Measurements from ENCODE around the gene BTLA.
A peak's percentile ranks its signal among the peaks of the same experiment; 100 is the strongest.
"Not testable (repeated sequence)": the region's sequence is repeated elsewhere in the genome, so short reads cannot be mapped to it uniquely, and the experiment has no call there.

BTLA gene

DNA sequence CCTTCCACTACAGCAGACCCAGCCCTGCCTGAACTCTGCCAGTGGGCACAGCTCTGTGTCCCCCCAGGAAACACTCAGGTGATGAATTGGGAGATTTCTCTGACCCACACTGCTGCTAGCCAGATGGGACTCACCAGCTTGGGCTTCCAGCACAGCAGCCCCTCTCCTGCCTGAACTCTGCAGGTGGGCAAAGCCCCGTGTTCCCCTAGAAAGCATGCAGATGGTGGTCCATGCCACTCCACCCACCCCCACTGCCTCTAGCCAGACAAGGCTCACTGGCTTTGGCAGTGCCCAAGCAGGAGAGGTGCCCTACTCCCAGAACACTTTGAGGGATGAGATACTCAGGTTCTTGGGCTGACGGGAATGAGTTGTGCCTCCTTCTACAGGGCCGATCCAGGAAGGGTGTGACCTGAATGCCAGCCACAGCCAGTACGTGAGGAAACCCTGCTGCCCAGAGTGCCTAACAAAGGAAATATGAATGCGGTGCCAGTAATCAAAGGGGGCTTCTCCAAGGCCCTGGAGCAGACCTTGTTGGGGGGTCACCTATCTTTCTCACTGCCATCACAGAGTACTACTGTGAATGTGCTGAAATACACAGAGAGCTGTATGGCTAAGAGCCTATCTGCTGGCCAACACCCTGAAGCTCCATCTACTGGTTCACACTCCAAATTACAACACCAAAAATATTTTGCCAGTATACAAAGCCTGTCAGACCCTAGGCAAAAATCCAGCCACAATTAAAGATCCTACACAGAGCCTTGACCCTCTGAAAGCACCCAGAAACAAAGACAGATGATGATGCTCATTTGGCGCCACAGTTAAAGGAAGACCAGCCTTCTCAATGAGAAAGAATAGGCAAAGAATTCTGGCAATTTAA lies 61.9 kb downstream of the BTLA start:
- peak; percentile 65 for DNase-seq

DNA sequence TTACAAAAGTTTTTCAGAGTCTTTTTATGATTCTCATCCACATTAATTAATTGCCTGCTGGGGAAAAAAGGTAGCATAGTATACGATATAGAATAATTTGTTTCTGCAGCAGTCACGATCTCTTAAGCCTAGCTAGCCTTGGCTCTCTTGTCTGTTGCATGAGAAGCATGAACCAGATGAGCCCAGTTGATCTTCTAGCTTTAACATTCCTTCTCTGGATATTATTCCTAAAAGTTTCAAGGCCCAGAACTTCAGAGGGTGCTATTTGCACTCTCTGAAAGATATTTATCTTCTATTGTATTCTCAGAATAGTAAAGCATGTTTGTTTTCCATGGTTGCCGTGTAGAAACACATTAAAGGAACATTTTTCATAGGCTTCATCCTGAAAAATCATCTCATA lies 69.3 kb downstream of the BTLA start:
- no peak for DNase-seq

DNA sequence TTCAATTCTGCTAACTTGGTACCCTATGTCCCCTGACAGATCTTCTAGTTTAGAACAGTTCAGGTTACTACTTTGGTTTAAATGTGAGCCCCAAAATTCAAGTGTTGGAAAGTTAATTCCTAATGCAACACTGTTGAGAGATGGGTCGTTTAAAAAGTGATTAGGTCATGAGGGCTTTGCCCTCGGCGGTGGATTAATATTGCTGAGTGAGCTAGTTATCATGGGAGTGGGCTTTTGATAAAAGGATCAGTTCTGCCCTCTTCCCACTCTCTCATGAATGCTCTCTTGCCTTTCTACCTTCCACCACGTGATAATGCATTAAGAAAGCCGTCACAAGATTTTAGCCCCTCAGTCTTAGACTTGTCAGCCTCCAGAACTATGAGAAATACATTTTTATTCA lies 72.1 kb downstream of the BTLA start:
- DNase-seq: no peak

DNA sequence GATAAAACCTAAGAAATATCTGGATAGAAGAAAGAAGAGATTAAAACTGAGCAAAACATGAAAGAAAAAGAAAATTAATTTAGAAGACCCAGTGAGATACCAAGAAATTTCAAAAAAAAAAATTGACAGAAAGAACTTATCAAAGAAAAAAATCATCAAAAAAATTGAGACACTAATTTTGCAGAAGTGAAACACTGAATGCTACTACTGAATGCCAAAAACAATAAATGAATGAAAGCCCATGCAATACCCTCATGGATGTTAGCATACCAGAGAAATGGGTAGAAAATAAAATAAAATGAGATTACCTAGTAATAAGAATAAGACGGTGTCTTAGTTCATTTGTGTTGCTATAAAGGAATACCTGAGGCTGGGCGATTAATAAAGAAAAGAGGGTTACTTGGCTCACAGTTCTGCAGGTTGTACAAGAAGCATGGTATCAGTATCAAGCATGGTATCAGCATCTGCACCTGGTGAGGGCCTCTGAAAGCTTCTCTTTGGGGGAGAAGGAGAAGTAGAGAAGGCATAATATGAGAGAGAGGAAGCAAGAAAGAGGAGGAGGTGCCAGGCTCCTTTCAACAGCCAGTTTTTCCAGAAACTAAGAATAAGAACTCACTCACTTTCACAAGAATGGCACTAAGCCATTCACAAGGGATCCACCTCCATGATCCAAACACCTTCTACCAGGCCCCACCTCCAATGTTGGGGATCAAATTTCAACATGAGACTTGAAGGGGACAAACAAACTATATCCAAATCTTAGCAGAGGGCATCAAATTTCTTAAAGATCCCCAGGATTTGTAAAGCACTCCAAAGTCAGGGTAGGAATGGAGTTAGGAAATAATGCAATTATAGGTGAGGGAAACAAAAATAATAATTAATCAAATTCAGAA lies 73.2 kb downstream of the BTLA start:
- DNase-seq: no peak

DNA sequence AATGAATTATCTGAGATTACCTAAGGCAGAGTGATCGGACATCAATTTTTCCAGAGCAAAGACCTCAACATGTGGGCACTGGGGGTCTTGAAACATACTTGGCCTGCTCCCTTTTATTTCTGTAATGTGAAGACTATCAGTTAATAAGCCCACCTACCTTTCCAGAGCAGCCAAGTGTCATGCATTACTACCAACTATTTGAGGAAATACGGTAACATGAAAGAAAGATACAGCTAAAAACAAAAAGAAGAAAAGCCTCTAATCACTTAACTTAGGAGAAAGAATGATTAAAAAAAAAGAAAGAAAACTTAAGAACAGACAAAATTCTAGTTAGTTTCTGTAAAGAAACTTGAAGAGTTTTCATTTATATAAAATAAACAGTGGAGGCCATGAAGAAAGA lies 73.9 kb downstream of the BTLA start:
- no peak for DNase-seq

DNA sequence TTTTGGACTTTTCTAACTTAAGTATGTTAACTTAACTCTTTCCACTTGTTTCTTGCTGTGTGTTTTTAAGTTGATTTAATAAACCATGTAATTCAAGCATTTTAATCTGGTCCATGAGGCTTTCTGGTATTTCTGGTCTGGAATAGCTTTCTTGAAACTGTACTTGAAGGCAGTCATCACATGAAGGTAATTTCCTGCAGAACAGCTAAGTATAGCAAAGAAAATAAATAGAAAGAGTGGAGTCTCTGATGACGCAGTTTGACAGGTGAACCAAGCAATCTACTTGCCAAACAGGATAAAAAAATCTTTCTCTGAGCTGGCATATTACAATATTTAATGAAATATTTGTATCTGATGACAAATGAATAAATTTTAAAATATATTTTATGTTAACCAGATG lies 74.9 kb downstream of the BTLA start:
- DNase-seq: no peak

DNA sequence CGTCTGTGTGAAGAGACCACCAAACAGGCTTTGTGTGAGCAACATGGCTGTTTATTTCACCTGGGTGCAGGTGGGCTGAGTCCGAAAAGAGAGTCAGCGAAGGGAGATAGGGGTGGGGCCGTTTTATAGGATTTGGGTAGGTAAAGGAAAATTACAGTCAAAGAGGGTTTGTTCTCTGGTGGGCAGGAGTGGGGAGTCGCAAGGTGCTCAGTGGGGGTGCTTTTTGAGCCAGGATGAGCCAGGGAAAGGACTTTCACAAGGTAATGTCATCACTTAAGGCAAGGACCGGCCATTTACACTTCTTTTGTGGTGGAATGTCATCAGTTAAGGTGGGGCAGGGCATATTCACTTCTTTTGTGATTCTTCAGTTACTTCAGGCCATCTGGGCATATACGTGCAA lies 76.4 kb downstream of the BTLA start:
- not testable (repeated sequence) for DNase-seq

DNA sequence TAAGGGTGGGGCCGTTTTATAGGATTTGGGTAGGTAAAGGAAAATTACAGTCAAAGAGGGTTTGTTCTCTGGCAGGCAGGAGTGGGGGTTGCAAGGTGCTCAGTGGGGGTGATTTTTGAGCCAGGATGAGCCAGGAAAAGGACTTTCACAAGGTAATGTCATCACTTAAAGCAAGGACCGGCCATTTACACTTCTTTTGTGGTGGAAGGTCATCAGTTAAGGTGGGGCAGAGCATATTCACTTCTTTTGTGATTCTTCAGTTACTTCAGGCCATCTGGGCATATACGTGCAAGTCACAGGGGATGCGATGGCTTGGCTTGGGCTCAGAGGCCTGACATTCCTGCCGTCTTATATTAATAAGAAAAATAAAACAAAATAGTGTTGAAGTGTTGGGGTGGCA lies 80.7 kb downstream of the BTLA start:
- not testable (repeated sequence) for DNase-seq

DNA sequence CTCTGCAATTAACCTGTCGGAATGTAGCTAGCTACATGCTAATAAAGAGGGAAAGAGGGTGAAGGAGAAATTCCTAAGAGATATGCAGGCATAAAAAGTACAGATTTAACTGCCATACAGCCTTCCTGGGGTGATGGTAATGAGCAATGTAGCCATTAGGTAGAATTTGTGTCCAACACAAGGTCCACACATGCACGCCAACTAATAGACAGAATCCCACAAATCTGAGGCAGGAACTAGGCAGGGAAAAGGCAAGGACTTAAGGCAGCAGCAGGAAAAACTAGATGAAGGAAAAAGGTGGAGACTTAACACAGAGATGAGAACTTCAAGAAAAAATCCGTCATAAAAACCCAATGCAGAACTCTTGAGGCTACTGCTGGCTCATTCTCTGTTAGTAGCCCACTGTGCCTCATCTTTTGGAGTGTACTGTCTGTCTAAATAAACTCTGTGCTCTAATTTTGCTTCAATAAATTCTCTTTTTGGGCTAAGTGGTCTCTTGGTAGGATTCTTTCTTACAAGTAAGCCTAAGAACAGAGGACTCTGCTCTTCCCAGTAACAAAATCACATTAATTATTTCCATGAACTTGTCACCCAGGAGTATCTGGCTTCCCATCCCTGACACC lies 81.5 kb downstream of the BTLA start:
- no peak for DNase-seq

DNA sequence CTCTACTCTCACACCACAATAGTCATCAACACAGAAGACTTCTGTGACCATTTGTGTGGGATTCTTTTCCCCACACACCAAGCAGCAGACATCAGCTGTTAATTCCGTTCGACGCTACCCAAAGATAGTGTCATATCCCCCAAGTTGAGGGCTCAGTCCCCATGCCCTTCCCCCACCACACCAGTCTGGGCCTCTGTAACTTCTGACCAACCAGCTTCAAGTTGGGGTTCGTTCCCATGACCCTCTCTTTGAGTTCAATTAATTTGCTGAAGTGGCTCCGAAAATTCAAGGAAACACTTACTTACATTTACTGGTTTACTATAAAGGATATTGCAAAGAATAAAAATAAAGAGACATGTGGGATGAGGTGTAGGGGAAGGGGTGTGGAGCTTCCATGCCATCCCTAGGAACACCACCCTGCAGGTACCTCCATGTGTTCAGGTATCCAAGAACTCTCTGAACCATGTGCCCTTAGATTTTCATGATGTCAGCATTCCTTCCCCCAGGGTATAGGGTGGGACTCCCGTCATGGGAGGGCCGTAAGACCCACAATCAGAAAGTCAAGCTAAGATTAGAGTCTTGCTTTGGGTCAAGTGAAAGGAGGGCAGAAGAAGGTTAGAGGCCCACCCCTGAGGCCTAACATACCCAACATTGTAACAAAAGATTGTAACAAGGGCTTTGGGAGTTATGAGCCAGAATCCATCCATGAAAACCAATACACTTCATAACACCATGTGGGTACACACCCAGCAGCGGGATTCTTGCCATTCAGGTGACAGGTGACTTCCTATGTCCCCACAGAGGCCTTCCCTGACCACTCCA lies 82.7 kb downstream of the BTLA start:
- no peak for DNase-seq

DNA sequence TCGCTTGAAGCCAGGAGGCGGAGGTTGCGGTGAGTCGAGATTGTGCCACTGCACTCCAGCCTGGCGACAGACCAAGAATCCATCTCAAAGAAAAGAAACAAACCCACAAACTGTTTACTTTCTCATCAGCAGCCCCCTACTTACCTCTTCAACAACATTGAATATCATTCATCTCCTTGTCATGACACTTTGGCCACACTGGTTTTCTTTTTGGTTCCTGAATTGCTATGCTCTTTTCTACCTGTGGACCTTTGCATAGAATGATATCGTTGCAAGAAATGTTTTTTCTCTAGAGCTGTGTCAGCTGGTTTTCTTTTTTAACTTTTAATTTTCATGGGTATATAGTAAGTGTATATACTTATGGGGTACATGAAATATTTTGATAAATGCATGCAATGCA lies 83.9 kb downstream of the BTLA start:
- no peak for DNase-seq
